GM18508 (cell line): ENCODE results near the gene SLC37A1.

ENCODE experiments used
- ATAC-seq: cut with Tn5 transposase; IDR thresholded peaks from one replicate; pipeline ENCODE4 v1.9.1; 2021; ENCODE audit warnings: moderate number of reproducible peaks; ENCODE audit not compliant: insufficient read depth, unreplicated experiment

SLC37A1 gene

DNA sequence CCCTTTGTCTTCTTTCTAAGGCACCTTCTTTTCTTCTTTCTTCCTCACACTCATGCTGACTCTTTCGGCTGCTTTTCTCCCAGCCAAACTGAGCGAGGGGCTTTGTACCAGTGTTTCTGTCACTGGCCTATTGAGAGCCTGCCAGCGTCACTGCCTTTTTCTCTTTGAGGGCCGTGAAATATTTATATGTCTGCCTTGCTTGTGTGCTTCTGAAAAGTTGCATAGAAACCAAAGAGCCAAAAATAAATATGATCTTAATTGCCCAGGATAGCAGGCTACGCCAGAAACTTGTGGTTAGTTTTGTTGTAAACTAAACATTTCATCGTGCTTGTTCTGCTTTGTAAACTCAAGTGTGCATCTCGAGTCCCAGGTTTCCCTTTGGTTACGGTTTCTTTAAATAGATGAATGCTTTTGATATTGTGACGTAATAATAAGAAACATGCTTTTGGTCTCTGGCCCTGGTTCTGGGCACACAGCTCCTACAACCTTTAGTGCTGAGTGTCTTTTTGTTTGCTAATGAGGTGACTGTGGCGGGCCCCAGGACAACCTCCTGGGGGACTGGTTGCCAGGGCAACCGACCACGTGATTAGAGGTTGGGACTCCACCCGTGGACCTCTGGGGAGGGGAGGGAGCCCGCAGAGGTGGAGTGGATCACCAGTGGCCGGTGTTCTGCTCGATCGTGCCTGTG, 10.8 kb downstream of the SLC37A1 start:
- peak; percentile 40 for ATAC-seq

DNA sequence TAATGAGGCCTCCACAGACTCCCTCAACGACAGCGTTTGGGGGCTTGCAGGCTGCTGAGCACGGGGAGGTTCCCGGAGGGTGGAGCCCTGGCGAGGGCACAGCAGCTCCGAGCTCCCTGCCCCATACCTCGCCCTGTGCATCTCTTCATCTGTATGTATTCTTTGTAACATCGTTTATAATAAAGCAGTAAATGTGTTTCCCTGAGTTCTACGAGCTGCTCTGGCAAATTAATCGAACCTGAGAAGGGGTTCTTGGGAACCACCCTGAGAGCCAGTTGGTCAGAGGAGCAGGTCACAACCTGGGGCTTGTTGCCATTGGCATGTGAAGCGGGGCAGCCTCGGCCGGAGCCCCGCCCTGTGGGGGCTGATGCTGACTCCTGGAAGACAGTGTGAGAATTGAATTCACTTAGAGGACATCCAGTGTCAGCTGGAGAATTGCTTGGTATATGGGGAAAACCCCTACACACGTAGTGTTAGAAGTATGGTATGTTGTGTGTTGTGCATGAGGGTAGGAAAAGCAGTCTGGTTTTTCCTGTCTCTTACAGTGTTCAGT, 11.5 kb downstream of the SLC37A1 start:
- ATAC-seq, result peak; percentile 16

DNA sequence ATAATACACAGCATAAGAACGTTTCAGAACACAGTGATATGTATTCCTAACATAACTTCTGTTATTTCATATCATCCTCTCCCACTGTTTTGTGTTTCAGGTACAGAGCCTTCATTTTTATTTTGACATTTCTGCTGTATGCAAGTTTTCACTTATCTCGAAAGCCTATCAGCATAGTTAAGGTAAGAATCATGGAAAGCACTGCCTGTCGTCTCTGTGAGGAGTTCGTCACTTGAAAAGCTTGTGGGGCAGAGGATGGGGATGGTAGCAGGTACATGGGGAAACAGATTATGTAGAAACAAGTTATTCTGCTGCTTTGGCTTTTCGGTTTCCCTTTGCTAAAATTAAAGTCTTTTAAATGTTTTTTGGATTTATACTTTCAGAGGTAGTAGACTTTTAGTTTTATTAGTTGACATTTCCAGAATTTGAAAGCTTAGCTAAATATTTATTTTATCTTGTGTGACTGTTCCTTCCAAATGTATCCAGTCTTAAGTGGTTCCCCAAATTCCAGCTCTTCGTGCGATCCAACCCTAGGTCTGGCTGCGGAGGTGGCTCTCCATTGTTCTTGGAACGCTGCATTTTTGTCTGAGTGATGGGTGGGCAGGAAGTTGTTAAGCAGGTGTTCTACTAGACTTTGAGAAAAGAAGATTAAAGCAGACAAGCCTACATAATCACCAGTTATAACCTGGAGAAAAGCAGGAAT, 12.2 kb downstream of the SLC37A1 start:
- no peak for ATAC-seq

DNA sequence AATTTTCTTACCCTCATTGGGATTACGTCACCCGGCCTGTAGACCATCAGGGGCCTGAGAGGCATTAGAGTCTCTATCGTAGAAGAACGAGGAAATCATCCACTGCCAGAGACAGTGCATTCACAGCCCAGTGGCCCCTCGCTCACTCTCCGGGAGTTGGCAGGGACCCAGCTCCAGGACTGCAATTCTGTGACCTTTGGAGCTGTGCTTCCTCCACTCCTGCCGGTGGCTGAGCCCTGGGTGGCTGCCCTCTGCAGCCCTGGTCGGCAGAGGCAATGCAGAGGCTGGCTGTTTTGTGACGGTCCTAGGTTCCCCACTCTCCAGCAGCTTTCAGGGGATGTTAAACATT, 12.7 kb downstream of the SLC37A1 start:
- no peak for ATAC-seq

DNA sequence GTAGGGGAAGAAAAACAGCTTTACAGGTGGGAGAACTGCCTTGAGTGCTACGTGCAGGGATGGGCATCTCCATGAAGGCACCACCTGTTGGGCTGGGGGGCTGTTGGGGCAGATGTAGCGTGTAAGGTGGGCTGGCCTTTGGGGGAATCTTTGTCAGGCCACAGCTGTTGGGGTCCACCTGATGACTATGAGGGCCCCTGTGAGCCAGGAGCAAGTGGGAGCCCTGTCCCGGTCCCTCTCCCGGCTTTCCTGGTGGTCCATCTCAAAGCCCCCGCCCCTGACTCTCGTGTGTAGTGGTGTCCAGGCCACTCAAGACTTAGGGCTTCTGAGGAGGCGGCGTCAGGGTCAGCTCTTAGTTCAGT, 13.5 kb downstream of the SLC37A1 start:
- ATAC-seq, result no peak

DNA sequence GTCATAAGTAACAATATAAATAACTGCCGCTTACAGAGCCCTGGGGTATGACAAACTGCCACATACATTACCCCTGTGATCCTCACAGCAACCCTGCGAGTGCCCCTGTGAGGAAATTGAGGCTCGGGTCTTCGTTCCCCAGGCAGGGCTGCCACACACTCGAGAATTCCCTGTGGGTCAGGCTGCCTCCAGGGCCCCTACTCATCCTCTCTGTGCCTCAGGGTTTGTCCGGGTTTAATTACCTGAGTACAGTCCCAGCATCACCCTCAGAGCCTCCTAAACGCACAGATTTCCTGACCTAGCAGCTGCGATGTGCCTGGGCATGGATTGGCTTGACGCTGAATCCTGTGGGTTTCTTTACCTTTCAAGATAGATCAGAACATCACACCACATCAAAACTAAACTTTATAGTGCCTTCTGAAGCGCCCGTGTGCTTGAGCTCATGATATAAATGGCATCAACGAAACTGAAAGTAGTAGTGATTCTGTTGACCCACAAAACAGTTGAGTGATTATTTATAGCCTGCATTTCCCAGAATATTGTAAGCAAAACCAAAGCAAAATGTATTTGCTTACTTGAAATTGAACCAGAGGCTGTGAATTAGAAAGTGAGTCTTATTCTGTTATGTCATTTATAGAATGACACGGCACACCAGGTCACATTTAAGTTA, 14.0 kb downstream of the SLC37A1 start:
- ATAC-seq, result no peak

DNA sequence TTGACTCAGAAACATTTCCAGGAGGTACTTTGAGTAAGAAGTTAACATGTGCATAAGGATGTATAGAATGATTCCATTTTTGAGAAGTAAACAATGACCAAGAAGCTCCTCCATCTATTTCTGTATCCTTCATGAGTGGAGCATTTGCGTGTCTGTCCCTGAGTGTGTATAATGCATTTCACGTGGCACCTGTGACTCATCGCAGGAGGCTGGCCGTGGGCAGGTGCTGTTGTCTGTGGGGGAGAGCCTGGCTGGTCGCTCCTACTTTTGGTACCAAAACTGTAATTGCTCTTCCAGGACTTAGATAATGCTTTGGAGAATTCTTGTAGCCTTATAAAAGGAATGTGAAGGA, 16.5 kb downstream of the SLC37A1 start:
- ATAC-seq, result no peak

DNA sequence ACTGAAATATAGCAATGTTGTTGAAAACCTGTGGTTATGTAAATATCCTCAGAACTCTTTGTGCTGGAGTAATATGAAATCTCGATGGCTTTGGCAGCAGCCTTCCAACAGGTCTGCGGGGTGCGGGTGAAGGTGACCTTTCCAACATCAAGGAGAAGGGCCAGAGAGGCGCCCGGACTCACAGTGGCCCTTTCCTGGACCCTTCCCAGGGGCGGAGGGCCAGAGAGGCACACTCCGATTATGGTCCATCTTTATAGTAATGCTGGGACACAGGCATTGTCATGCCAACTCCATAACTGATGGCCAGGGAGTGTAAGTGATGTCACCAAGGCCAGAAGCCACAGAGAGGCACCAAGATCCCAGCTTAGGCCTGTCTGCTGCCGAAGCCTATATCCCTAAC, 18.1 kb downstream of the SLC37A1 start:
- no peak for ATAC-seq

DNA sequence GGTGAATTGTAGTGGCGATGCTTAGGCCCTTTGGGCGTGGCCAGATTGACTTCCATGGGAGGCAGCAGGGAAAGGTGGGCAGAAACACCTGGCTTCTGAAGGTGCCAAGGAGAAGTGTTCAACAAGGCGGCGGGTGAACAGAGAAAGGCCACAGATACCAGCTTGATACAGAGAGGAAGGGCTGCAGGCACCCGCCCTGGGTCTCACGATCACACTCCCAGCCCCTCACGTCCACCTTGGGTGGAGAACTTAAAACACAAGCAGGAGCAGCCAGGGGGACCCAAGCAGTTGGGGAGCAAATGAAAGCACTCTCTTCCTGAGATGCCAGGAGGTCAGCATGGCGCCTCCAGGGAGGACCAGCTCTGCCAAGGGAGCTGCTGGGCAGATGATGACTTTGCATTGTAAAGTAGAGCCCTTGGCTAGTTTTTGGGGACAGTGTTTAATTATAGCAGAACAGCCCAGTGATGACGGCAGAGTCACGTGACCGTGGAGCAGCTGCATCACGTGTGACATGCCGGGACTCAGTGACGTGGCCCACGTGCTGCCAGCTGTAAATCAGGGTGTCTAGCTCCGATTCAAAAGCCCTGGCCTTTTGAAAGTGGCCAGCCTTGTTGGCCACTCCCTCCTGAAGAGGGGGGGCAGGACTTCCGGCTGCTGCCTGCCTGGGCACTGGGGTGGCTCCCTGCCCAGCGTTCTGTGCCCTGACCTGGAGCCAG, 19.0 kb downstream of the SLC37A1 start:
- ATAC-seq, result no peak

DNA sequence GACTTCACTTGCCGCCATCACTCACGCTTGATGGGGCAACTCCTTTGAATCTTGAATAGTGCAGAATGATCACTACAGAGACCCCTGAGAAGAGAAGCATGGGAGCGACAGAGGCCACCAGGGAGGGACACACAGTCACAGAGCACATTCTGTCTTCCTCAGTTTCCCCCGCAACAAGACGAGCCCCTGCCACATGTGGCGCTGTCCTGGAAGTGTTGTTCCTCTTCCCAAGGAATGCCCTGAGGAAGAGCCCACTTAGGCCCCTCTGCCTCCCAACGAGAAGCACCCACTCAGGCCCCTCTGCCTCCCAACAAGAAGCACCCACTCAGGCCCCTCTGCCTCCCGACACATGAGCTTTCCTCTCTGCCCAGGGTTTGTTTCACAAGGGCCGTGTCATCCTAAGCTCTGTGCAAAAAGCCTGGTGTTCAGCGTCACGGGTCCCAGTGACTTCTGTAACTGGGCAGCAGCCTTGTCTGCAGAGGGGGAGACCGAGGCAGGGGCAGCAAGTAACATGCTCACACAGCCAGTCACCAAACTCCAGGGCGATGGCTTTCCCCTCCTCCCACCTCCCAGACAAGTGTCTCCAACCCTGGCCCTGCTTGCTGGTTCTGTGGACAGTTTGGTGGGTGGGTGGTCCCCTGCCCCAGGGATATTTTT, 19.8 kb downstream of the SLC37A1 start:
- ATAC-seq, result no peak

DNA sequence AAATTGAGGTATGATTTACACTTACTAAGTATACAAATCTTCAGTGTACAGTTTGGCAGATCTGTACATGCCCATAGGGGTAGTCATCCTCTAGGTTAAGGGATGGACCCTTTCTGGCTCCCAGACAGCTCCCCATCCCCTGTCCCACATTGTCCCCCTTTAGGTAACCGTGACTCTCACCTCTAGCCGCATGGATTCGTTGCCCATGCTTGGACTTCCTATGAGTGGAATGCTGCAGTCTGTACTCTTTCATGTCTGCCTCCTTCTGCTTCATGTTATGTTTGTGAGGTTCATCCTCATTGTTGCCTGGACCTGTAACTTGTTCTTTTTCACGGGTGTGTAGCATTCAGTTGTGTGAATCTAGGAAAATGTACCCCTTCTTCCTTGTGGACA, 20.3 kb downstream of the SLC37A1 start:
- no peak for ATAC-seq

DNA sequence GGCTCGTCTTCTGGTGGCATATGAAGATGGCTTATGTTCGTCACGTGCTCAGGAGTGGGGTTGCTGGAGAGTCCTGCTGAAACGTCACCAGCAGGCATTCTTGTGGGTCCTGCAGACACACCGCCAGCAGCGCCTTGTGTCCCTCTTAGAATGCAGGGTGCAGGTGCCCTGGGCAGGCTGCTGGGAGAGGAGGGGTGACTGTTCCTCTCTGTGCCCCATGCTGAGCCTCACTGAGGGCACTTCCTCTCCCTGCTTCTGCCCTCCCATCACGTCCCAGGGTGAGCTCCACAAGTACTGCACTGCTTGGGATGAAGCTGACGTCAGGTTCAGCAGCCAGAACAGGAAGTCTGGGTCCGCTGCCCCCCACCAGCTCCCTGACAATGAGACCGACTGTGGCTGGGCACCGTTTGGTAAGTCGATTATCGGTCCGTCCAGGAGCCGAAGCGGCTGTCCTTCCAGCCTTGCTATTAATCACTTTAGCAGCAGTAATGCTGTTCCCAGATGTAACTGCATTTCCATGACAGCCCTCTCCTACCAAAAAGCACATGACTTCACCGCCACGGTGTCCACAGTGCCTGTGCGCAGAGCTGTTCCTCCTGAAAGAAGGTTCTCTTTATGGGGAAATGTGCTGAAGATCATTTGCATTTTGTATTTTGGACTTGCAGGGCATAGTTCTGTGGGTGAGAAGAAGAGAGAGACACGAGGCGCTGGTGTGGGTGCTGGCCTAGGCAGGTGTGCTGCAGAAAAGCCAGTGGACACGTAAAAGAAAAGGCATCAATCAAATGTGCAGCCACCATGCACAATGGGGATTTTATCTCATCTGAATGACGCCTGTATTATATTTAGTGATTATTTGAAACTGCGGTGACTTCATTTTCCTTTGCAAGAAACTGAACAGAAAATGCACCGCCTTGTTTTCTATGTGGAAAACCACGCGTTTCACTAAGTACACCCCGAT, 21.0 kb downstream of the SLC37A1 start:
- peak; percentile 40 for ATAC-seq

DNA sequence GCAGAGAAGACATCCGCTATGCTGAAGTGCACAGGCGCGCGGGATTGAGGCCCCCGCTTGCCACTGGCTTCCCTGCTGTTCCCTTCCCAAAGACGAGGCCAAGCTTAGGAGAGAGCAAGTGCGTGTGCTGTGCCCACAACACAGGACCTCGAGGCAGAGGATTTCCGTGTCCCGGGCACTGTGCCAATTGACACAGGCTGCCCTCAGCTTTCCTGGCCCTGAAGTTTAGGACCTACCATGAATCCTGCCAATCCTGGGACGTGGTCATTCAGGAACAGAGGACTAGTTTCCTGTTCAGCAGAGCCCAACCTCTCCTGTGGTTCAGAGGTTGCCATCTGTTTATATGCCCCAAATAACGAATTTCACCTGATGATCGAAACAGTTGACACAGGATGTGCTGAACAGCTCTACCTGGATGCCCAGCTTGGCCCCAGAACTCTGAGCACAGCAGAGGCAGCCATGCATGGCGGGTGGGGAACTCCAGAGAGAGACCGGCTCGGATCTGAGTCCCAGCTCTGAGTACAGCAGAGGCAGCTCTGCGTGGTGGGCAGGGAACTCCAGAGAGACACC, 22.0 kb downstream of the SLC37A1 start:
- no peak for ATAC-seq

DNA sequence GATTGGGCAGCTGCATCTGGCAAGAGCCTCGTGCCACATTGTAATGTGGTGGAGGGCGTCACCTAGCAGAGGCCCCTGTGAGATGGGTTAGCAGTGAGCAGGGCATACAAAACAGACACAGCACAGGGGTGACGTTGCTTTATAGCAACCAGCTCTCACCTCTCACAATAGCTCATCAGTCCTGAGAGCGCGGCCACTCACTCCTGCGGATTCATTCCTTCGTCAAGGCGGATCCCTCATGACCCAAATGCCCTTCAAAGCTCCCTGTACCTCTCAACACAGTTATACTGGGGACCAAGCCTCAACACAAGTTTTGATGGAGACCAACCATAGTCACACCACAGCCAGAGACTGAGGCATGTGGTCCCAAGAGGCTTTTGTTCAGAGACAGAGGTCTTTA, 22.9 kb downstream of the SLC37A1 start:
- no peak for ATAC-seq

DNA sequence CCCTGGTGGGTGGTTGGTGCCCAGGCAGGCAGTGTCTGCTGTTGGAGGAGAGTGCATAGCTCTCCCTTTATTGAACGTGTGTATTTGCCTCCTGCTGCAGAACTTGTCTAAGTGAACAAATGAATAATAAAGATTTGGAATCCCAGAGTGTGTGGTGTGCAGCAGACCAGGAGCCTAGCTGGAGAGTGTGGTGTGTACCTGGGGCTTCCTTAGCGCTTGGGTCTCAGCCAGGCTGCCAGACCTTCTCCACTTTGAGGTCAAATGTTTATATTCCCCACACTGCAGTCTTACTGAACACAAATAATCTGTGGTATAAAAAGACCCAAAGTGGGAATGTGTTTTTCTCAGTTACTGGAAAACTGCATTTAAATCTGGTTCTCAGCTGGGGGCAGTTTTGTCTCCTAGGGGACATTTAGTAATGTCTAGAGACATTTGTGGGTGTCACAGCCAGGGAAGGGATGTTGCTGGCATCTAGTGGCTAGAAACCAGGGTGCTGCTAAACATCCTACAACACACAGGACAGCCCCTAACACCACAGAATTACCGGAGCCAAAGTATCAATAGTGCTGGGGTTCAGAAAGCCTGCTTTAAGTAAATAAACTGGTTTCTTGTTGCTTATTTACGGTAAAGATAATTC, 23.6 kb downstream of the SLC37A1 start:
- no peak for ATAC-seq

DNA sequence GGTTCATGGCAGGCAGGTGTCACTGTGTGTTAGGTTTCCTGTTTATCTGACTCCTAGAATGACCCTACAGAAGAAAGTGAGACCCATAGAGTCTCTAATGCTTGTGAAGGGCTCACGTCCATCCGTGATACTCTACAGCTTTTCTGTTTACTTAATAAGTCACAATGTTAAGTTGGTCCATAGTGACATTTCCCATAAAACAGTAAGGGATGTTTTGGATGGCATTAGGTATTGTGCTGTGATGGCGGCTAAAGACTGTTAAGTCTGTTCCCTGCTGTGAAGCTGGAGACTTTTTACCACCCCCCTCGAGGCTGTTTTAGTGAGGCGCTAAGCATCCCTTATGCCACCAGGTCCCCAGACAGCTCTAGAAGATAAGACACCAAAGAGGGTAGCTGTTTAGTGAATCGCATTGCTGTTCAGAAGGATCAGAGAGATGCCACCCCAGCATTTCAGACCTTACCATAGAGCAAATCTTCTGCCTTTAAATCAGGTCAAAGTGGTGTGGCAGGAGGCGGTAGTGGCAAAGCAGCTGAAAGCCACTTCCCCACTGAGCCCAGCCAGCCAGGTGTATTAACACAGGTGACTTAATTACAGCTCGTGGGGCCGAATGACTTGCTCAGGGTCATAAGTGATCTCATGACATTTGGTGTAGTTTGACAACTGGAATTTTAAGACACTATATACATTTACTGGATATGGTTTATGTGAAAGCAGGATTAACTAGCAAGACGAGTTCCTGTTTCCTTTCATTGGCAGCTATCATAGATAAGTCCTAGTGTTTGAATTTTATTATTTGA, 25.0 kb downstream of the SLC37A1 start:
- ATAC-seq, result no peak

DNA sequence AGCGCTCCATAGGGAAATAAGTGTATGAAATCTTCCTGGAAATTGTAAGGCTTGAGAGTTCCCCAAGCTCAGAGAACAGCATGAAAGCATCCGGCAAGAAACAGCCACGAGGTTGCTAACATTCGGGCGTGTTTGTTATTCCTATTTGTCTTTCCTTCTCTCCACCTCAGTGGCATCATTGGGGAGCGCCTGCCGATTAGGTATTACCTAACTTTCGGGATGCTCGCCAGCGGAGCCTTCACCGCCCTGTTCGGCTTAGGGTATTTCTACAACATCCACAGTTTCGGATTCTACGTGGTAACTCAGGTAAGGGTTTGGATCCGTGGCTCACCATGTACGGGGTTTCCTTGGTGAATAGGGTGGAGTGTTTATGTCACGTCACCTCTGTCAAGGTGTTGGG, 25.7 kb downstream of the SLC37A1 start:
- no peak for ATAC-seq

DNA sequence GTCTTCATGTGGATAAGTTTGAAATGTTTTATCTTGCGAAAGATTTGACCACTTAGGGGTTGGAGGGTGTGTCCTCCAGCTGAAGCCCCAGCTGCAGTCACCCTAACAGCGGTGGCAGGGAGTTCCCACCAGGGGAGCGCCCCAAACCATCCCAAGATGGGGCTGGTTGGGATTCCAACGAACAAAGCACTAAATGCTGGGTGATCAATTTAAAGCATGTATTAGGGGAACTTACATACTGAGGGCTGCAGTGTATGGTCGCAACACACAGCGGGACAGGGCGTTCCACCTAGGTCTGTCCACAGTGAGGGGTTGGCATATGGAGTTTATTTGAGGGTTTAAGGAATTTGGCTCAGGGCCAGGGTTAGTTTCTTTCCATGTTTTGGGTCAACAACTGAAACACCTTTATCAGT, 26.3 kb downstream of the SLC37A1 start:
- ATAC-seq, result no peak
